Right cardiac atrium (tissue), 5 donors: ENCODE results near the gene KRTAP10-7. TPM values are rescaled to one million over a fixed set of nuclear protein-coding genes. Genes with fewer than 3 reads are reported as not detected.

Experiments
- ATAC-seq, 2 donors: fragments of 200-7000 bp; cut with Tn5 transposase; one replicate each; pipeline versions ENCODE4 v1.8.0 to v1.9.1; 2020; ENCODE audit warnings: moderate library complexity in 2 of 2, mild to moderate bottlenecking in 1 of 2
- DNase-seq, 3 donors: peaks; one replicate each; pipeline ENCODE4 v3.0.0-alpha.2; 2020
- H3K27ac ChIP-seq: one replicate; pipeline ENCODE4 v1.5.1; 2013; ENCODE audit warnings: mild to moderate bottlenecking, low read length, control low read depth, moderate library complexity
- H3K27me3 ChIP-seq: one replicate; pipeline ENCODE4 v1.6.1; 2013; ENCODE audit not compliant: control insufficient read depth, insufficient read depth
- H3K4me1 ChIP-seq: one replicate; pipeline ENCODE4 v1.6.1; 2013; ENCODE audit warnings: low read length; ENCODE audit not compliant: control insufficient read depth, insufficient read depth
- H3K4me3 ChIP-seq: one replicate; pipeline ENCODE4 v1.5.1; 2013; ENCODE audit warnings: low read length, control low read depth
- H3K9me3 ChIP-seq: one replicate; pipeline ENCODE4 v1.6.1; 2013; ENCODE audit warnings: low read length; ENCODE audit not compliant: control insufficient read depth
- WGBS: extraction: QIAGEN DNeasy Blood & Tissue Kit; methylation state at CpG from one replicate; pipeline ENCODE4 v1.1.7; 2013; 5-methylcytosine and 5-hydroxymethylcytosine counted together
- intact Hi-C, 4 donors: fragments of 100-400 bp; cut with DNase I; formaldehyde crosslinking; loops; one replicate each; pipeline versions ENCODE4 v1.11.0 to v1.14.0; 2022 to 2023
- polyA plus RNA-seq: library from polyadenylated mRNA; stranded (reverse); fragments of 200-250 nt; gene quantifications from one replicate; pipeline ENCODE4 v1.2.3, GENCODE V29; 2013
- total RNA-seq, 4 donors: library from RNA; stranded (reverse); fragmentation: NEBNext Ultra II Directional; extraction: Animal tissue kit (Norgen Biotek cat#: 25700); gene quantifications; one replicate each; pipeline ENCODE4 v1.2.1, GENCODE V29; 2021
- donor health status: healthy with polysubstance abuse.
- donor health status: DM: no; HTN: yes; CAD: no.
- donor health status: DM: no; HTN: no; CAD: no.
- donor health status: DM: no; HTN: yes; CAD: no; lungs with severe emphysema.
- donor health status: DM: yes; HTN: yes; CAD: no.

The KRTAP10-7 gene
- total and polyA plus RNA-seq, 5 donors = not detected

DNA sequence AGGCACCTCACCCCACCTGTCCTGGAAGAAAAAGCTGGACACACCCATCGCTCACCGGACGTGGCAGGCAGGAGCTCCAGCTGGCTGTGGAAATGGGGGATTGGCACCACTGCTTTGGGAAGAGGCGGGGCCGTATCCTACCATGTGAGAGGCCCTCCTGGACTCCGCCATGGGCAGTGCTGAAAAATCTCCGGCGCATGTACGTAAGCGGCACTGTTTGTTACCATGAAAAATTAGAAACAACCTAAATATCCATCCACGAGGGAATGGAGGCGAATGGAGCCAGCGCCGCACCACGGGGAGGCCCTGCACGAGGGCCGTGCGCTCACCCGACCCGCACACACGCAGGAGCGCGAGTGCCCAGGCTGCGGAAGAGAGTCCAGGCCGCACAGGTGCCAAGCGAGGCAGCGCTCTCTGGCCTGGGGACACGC, 14.6 kb downstream of the KRTAP10-7 start:
- Histone ChIP-seq H3K9me3 (no peaks in the 10 kb centered on the region), H3K27me3 (no peaks in the 10 kb centered on the region), H3K4me1 (no peaks in the 10 kb centered on the region), H3K27ac (no peak overlapping the region), H3K4me3 (no peak overlapping the region)
- peak in 1 of 3 donors; percentile 41 for DNase-seq
- WGBS = 91% methylated on average over 28 of the region's 28 CpGs
- ATAC-seq = no peak
- intact Hi-C loops = no loop called here

DNA sequence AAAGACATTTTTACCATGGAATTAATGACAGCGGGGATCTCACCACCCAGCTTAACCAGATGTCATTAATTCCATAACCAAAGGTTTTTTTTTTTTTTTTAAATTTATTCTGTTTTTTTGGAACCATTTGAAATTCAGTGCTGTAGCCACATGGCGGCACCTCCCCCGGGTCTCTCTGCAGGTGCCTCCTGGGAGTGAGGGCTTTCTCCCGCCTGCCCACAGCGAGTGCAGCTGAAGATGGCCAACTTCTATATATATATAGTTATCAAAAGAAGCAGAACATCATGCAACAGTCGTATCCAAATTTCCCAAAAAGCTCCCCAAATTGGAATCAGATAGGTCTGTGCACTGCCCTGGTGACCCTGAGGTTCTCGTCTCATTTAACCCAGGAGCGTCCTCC, 15.1 kb downstream of the KRTAP10-7 start:
- WGBS = 78% methylated on average over 8 of the region's 8 CpGs
- Histone ChIP-seq H3K27ac (no peak overlapping the region), H3K9me3 (no peaks in the 10 kb centered on the region), H3K4me3 (no peak overlapping the region), H3K4me1 (no peaks in the 10 kb centered on the region), H3K27me3 (no peaks in the 10 kb centered on the region)
- ATAC-seq (no peak), DNase-seq (no peak)
- intact Hi-C loops = no loop called here

DNA sequence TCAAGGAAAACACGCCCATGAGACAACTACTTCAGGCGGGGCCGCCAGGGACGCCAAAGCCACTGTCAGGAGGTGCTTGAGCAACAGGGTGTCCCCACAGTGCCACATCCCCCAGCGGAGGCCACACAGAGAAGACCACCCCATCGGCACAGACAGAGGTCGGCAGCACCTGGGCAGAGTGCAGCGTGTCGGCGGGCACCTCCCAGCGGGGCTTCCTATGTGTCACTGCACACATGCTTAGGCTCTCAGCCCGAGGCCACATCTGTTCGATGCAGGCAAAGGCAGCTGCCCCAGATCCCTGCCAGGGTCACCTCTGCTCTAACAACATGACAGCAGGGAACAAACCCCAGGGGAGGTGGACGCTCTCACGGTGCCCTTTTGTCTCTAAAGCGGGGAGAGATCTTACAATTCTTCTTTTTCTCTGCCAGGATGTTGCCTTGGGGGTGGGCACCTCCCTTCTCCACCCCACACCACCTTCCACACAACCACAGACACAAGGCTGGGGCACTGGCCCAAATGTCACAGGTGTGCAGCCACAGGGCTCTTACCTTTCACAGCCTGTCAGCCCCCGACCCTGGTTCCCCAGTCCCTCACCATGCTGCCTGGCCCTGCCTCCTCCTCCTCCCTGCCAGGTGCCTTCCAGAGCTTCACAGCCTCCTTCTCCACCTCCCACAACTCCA, 15.7 kb downstream of the KRTAP10-7 start:
- H3K27me3 ChIP-seq = no peaks in the 10 kb centered on the region
- H3K4me1 ChIP-seq = no peaks in the 10 kb centered on the region
- ATAC-seq (peak in 1 of 2 donors; percentile 27), DNase-seq (peak in 1 of 3 donors; percentile 25)
- WGBS = 77% methylated on average over 17 of the region's 17 CpGs
- H3K4me3 ChIP-seq = no peak overlapping the region
- intact Hi-C loops = no loop called here
- H3K27ac ChIP-seq = no peak overlapping the region
- H3K9me3 ChIP-seq = no peaks in the 10 kb centered on the region

DNA sequence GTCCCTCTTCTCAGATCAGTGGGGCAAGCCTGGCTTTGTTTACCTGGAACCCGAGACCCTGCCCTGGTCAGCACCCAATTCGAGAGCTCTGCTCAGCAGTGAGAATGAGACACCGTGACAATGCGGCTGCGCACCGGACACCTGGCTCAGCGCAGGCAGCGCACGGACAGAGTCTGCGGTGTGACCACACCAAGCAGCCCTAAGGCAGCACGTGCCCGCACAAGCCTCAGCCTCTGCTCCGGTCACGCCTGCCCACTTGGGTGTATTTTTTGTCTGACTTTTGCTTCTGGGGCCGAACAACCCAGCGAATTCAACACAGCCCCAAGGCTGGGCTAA, 16.2 kb downstream of the KRTAP10-7 start:
- intact Hi-C loops = no loop called here

DNA sequence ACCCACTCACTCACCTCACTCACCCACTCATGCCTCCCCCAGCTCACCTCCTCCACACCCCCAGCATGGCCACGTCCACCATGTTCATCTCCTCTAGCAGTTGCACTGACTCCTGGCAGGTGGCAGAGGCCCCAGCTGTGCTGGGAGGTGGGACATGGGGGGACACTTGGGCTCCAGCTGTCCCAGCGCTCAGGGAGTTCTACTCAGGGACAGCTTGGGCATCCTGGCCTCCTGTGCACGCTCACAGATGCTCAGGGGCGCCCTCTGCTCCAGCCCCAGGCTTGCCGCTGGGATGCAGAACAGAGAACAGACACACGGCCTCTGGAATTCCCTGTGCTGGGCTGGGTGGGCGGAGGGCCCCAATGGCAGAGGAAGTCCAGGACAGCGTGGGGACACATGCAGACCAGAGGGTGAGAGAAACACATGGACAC, 16.7 kb downstream of the KRTAP10-7 start:
- 53% methylated on average over 8 of the region's 8 CpGs for WGBS
- no peaks in the 10 kb centered on the region for H3K9me3 ChIP-seq
- no peak overlapping the region for H3K4me3 ChIP-seq
- H3K27ac ChIP-seq = no peak overlapping the region
- peak in 1 of 3 donors; percentile 22 for DNase-seq
- H3K4me1 ChIP-seq = no peaks in the 10 kb centered on the region
- ATAC-seq = no peak
- intact Hi-C loops = no loop called here
- no peaks in the 10 kb centered on the region for H3K27me3 ChIP-seq

More for the DNA sequence above, 16.2 kb downstream of the KRTAP10-7 start:
- DNase-seq (peak in 1 of 3 donors; percentile 29), ATAC-seq (no peak)
- Histone ChIP-seq H3K27ac (no peak overlapping the region), H3K27me3 (no peaks in the 10 kb centered on the region), H3K9me3 (no peaks in the 10 kb centered on the region), H3K4me1 (no peaks in the 10 kb centered on the region), H3K4me3 (no peak overlapping the region)
- WGBS = 84% methylated on average over 16 of the region's 16 CpGs

DNA sequence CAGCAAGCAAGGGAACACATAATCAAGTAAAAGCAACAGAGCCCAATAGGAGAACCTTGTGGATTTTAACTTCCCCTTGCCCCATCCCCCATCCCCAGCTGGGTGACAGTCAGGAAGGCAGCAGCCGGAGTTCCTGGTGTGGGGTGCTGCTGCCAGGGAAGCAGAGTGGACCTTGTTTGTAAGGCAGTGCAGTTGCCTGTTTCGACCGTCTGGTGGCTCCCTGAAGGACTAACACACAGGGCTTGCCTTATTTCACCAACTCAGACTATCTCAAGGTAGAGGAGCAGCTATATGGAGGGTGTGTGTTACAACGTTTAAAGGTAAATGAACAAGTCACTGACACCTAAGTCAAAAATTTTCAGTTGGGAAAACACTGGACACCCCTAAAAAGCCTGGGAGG, 18.1 kb downstream of the KRTAP10-7 start:
- peak in 1 of 3 donors; percentile 69 for DNase-seq
- H3K4me3 ChIP-seq = no peak overlapping the region
- no peaks in the 10 kb centered on the region for H3K4me1 ChIP-seq
- no peaks in the 10 kb centered on the region for H3K27me3 ChIP-seq
- peak in 1 of 2 donors; percentile 49 for ATAC-seq
- WGBS = 18% methylated on average over 4 of the region's 4 CpGs
- intact Hi-C loops = no loop called here
- no peaks in the 10 kb centered on the region for H3K9me3 ChIP-seq
- H3K27ac ChIP-seq = no peak overlapping the region

DNA sequence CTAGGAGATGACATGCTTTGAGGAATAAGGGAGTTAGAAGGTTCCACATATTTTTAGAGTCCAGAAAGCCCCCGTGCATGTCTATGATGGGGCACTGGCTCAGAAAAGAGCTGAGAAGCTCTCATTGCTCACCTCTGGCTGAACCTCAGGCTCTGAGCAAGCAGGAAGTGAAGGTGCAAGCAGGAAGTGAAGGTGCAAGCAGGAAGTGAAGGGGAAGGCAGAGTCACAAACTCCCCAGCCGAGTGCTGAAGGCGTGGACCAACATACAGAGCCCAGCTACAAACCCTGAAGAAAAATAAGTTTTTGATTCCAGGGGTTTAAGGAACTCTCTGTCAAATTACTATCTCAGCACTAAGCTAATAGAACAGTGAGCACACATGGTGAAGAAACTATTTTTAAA, 18.5 kb downstream of the KRTAP10-7 start:
- no peak for ATAC-seq
- WGBS = 64% methylated on average over 3 of the region's 3 CpGs
- Histone ChIP-seq H3K9me3 (no peaks in the 10 kb centered on the region), H3K4me1 (no peaks in the 10 kb centered on the region), H3K4me3 (no peak overlapping the region), H3K27ac (no peak overlapping the region), H3K27me3 (no peaks in the 10 kb centered on the region)
- no peak for DNase-seq
- intact Hi-C loops = no loop called here

DNA sequence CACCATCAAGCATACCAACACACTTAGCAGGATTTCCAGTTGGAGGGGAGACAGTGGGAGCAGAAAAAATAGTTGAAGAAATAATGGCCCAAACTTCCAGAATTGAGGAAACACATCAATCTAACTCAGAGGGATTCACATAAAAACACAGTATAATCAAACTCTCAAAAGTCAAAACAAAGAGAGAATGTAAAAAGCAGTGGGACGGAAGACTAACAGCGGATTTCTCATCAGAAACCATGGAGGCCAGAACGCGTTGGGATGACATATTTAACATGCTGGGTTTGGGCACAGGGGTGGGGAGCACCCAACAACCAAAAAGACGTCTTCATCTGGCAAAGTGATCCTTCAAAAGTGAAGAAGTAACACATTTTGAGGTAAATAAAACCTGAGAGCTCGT, 19.5 kb downstream of the KRTAP10-7 start:
- Histone ChIP-seq H3K27ac (no peak overlapping the region), H3K4me1 (no peaks in the 10 kb centered on the region), H3K27me3 (no peaks in the 10 kb centered on the region), H3K9me3 (no peaks in the 10 kb centered on the region), H3K4me3 (no peak overlapping the region)
- ATAC-seq (no peak), DNase-seq (no peak)
- WGBS = 88% methylated on average over 6 of the region's 6 CpGs
- intact Hi-C loops = no loop called here

DNA sequence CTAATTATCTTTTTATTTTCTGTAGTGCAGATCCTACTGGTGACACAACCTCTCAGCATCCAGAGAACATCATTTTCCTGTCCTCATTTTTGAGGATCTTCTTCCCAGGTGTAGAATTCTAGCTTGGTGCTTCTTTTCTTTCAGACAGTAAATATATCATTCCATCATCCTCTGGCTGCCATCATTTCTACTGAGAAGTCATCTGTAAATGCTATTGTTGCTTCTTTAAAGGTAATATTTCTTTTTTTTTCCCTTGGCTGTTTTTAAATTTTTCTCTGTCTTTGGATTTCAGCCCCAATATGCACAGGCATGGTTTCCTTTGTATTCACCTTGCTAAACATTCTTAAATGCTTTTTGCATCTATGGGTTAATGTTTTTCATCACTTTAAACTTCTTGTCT, 23.2 kb downstream of the KRTAP10-7 start:
- DNase-seq (no peak), ATAC-seq (no peak)
- no peak overlapping the region for H3K27ac ChIP-seq
- H3K4me1 ChIP-seq = no peaks in the 10 kb centered on the region
- no peak overlapping the region for H3K4me3 ChIP-seq
- intact Hi-C loops = no loop called here
- H3K9me3 ChIP-seq = no peaks in the 10 kb centered on the region
- H3K27me3 ChIP-seq = no peaks in the 10 kb centered on the region

DNA sequence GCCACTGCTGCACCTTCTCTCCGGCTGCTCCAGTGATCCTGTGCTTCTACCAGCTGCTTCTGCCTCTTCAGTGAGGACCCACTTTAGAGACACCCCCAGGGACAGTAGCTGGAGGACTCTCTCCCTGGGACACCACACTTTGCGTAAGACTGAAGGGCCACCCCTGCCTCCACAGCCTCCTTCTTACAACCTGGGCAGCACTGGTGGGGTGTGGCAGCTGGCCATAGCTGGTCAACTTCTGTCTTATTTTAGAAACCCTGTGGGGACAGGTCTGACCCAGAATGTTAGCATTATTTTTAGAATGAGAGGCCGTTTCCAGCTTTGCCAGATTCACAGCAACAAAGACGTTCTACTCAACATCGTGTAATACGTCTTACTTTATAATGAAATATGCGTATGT, 25.4 kb downstream of the KRTAP10-7 start:
- no peak overlapping the region for H3K27ac ChIP-seq
- no peak for DNase-seq
- no peaks in the 10 kb centered on the region for H3K9me3 ChIP-seq
- intact Hi-C loops = no loop called here
- no peak overlapping the region for H3K4me3 ChIP-seq
- H3K27me3 ChIP-seq = no peaks in the 10 kb centered on the region
- ATAC-seq = no peak
- H3K4me1 ChIP-seq = no peaks in the 10 kb centered on the region
- 76% methylated on average over 7 of the region's 7 CpGs for WGBS

DNA sequence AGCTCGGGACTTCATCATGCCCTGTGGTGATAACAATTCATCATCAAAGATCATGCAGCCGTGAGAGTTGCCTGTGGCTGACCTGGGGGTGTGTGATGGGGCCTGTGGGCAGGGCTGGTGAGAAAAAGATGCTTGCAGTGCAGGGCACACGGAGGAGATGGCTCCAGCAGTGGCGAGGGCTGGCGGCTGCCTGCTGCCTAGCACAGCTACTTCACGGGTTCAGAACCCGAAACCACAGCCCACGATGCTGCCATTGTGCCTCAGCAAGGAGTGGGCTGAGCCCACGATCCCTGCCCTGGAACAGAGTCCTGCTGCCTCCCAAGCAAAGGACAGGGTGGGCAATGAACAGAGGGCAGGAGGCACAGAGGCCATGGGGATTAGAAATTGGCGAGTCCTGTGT, 25.9 kb downstream of the KRTAP10-7 start:
- ATAC-seq (peak in 1 of 2 donors; percentile 39), DNase-seq (no peak)
- Histone ChIP-seq H3K9me3 (no peaks in the 10 kb centered on the region), H3K4me3 (no peak overlapping the region), H3K27me3 (no peaks in the 10 kb centered on the region), H3K27ac (no peak overlapping the region), H3K4me1 (no peaks in the 10 kb centered on the region)
- 71% methylated on average over 10 of the region's 10 CpGs for WGBS
- intact Hi-C loops = no loop called here

DNA sequence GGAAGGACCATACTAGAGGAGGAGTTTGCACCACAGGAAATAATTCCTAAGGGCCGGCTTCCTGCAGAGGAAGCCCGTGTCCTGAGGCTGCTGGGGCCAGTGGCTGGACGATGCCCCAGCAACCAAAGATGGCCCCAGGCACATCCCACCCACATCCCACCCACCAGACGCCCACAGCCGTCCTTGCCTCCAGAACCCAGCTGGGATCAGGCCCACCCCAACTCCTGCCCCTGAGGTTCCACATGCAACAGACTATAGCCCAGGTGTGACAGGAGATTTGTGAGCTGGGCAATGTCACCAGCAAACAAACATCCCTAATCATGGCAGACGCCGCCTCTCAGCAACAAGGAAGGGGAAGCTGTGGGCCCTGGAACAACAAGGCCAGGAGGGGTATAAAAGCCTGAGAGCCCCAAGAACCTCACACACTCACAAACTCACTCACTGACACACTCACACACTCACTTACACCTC, 26.3 kb downstream of the KRTAP10-7 start, which contains the start of gene KRTAP10-9:
KRTAP10-9 (plus strand) TSS at position 421 of the 471 bp plus-strand sequence. CDS start 79 bp downstream, outside the sequence.
- no peaks in the 10 kb centered on the region for H3K27me3 ChIP-seq
- H3K4me3 ChIP-seq = no peak within 1 kb of the TSS
- WGBS = 39% methylated on average over 7 of the region's 7 CpGs
- no peaks in the 10 kb centered on the region for H3K4me1 ChIP-seq
- no peak within 1 kb of the TSS for H3K27ac ChIP-seq
- intact Hi-C loops = no loop called here
- H3K9me3 ChIP-seq = no peaks in the 10 kb centered on the region
- DNase-seq (no peak), ATAC-seq (no peak)
